ENCODE results near the gene BMP8A.
"Not testable (repeated sequence)": the region's sequence is repeated elsewhere in the genome, so short reads cannot be mapped to it uniquely, and the experiment has no call there.

- not testable (repeated sequence) for TF ChIP-seq CTCF, POLR2A (IDR thresholded peaks at IDR 0.05)
Observed at GRCh38 chr1:39519376-39519775, 27.9 kb downstream of the BMP8A start.

Data from gastroesophageal sphincter (tissue), 3 donors.